HG02852 (cell line): ENCODE measurements around the gene MAPT.

ENCODE experiments used
- ATAC-seq: cut with Tn5 transposase; IDR thresholded peaks from one replicate; pipeline ENCODE4 v1.9.1; 2021; ENCODE audit warnings: mild to moderate bottlenecking, moderate library complexity; ENCODE audit not compliant: unreplicated experiment

The MAPT gene

GRCh38 chr17:46042925-46043324 lies 148.6 kb downstream of the MAPT start:
- no peak for ATAC-seq

GRCh38 chr17:46043606-46044005 lies 149.3 kb downstream of the MAPT start:
- no peak for ATAC-seq

GRCh38 chr17:46044286-46044928 lies 150.1 kb downstream of the MAPT start:
- no peak for ATAC-seq

DNA sequence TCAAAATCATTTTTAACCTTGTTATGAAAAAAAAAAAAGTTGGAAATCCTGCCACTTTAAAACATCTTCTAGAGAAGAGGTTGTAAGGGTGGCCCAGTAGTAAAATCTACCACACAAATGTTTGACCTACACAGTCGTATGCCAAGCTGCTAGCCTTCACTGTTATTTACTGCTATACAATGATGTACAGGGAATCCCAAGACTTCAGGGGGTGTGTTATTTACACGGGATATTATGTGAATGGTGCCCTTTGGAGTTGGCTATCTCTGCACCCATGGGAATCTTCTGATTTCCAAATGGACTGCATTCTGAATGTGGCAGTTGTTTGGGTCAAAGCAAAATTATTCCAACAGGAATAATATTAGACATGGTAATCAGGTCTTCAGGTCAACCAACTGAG lies 150.6 kb downstream of the MAPT start:
- ATAC-seq: no peak

DNA sequence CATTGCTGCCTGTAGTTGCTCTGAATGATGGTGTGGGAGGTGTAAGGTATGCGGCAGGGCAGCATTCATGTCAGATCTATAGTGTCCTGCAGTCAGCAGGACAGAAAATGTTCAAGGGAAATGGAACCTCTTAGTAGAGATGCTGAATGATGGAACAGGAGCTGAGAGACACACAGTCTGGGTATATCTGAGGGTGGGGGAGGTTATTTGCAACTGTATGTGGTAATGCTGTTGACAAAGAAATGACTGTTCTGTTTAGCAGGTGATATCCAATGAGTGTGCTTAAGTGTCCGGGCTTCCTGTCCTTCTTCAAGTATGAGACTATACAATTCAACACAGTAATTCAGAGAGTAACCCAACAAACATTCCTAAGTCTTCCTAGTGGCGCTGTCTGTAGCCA lies 151.3 kb downstream of the MAPT start:
- ATAC-seq: no peak

- ATAC-seq: no peak
Measured at GRCh38 chr17:46046957-46047356, 152.6 kb downstream of the MAPT start.

- no peak for ATAC-seq
Measured at GRCh38 chr17:46047398-46047797, 153.0 kb downstream of the MAPT start.

GRCh38 chr17:46047856-46048255 lies 153.5 kb downstream of the MAPT start:
- ATAC-seq: no peak

DNA sequence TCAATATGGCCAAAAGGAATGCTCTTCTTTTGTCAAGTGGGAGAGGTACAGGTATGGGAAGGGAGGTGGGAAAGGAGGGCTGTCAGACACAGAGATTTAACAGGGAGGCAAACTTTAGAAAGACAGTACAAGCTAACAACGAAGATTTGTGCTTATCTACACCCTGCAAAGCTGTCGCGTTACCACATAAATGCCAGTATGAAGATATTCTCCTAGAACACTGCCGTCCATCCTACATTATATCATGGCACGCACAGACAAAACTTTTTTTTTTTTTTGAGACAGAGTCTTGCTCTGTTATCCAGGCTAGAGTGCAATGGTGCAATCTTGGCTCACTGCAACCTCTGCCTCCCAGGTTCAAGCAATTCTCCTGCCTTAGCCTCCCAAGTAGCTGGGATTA lies 155.3 kb downstream of the MAPT start:
- no peak for ATAC-seq

DNA sequence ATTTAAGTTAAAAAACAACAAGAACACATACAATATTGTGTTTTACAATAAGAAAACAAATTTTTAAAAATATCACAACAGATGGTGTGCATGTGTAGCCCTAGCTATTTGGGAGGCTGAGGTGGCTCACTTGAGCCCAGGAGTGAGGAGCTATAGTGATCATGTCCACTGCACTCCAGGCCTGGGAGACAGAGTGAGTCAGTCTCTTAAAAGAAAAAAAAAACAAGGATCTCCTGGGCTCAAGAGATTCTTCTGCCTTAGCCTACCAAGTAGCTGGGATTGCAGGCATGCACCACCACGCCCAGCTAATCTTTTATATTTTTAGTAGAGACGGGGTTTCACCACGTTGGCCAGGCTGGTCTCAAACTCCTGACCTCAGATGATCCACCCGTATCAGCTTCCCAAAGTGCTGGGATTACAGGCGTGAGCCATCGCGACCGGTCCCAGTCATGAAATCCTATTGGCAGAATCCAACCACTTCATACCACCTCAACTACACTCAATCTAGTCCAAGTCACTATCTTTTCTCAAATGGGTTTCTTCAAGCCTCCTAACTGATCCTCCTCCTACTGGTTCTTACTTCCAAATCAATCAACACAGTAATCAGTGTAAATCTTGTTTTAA lies 159.7 kb downstream of the MAPT start:
- no peak for ATAC-seq

GRCh38 chr17:46056800-46057304 lies 162.5 kb downstream of the MAPT start:
- ATAC-seq: no peak

DNA sequence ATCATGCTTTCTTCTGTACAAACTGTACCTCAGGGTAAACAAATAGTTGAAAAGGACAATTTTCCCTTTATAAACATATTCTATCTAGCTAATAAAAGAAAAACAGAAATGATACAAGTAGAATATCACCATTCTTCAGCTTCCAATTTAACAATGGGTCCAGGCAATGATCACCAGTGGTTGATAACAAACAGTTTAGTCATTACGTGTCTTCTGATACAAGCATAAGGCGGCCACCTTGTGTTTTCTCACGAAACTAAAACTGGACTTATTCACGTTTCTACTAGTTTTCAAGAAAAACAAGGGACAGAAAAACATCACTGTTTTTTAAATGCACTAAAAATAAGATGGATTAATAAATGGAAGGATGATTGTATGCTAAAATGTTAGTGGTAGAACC lies 163.0 kb downstream of the MAPT start:
- ATAC-seq: no peak

- ATAC-seq: no peak
Measured at GRCh38 chr17:46059486-46059885, 165.1 kb downstream of the MAPT start.

- no peak for ATAC-seq
Measured at GRCh38 chr17:46060461-46060860, 166.1 kb downstream of the MAPT start.

DNA sequence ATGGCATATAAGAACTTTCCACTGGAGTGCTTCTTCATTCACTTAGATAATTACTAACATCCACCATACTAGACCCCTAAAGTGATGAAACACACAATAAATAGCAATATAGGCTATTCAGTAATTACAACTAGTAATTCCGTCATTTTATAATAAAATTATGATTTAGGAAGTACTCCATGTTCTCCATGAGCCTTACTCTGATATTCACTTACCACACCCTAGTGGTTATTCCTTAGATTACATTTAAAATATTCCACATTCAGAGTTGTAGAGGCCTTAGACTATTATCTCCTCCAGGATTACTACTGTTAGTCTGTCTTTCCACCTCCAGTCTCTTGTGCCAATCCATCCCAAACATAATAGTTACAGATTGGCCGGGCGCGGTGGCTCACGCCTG lies 167.1 kb downstream of the MAPT start:
- no peak for ATAC-seq

GRCh38 chr17:46063241-46063640 lies 168.9 kb downstream of the MAPT start:
- no peak for ATAC-seq

DNA sequence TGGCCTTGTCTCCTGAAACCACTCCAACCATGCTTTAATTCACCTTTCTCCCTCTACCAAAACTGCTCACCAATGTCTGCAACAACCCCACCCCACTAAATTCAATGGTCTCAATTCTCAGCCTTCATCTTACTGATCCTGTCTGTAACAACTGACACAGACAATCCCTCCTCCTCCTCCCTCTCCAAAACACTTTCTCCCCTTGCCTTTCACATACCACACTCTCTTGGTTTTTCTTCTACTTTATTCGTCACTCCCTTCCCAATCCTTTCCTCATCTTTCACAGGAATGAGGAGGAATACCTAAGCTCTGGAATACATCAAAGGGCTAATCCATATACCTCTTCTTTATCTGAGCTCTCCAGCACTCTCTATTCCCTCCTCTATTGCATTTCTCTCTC lies 170.1 kb downstream of the MAPT start:
- no peak for ATAC-seq

DNA sequence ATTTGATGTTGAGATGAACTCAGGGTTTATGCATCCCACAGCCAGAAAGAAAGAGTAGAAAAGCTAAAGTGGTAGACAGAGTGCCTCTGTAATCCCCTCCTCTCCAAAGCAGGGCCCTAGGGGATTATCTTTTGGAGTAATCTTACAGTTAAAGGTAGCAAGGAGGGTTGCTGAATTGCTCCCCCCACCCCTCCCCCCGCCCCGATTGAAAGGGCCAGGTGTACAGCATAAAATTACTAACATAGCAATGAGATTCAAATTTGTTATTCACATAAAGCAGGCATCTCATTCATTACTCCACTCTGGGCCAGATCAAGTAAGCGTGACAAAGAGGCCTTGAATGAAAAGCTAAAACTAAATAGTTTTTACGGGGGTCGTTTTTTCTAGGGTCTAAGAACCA lies 177.4 kb downstream of the MAPT start:
- no peak for ATAC-seq

DNA sequence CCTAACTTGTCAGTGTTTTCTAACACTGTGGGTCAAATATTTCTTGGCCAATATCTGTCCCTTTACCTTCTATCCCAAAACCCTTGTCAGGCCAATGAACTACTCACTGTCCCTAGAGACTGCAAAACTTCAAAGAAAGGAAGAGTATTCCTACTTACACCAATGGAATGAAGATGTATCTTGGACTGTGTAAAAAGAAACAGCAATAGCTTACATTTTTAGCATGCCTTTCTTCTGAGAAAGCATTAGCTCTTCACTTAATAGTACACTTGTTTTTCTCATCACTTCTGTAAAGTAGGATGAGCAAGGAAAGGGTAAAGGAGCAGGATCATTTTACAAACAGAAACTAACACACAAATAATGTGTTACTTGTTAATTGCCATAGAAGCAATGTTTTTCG lies 178.6 kb downstream of the MAPT start:
- no peak for ATAC-seq

- ATAC-seq: no peak
Measured at GRCh38 chr17:46074540-46074939, 180.2 kb downstream of the MAPT start.
